Naive thymus-derived CD4-positive, alpha-beta T cell (primary cell): ENCODE data around the gene ST6GALNAC3. TPM values are rescaled to one million over a fixed set of nuclear protein-coding genes. Genes with fewer than 3 reads are reported as not detected.

Experiments used
- ATAC-seq: fragments of 150-1000 bp; cut with Tn5 transposase; 2 replicates; pipeline ENCODE4 v1.10.0; 2021; ENCODE audit warnings: mild to moderate bottlenecking, moderate library complexity
- CTCF ChIA-PET: fragments of 350-600 bp; sonication (Branson Sonifier 250); formaldehyde crosslinking; loops from one replicate; lab custom pipeline; 2021; ENCODE audit warnings: antibody characterized with exemption; lab: Charles Lee
- POLR2A ChIA-PET: fragments of 350-600 bp; sonication (Branson Sonifier 250); formaldehyde crosslinking; loops from one replicate; lab custom pipeline; 2021; ENCODE audit warnings: antibody characterized with exemption, inconsistent platforms; lab: Charles Lee
- DNase-seq, 9 donors: peaks; one replicate each; pipeline versions ENCODE4 v3.0.0 to v3.0.0-alpha.2; 2020 to 2022; ENCODE audit warnings: mixed read lengths in 1 of 9
- H3K27ac ChIP-seq: one replicate; pipeline ENCODE4 v1.7.0; 2013; ENCODE audit warnings: mild to moderate bottlenecking, low read depth, low read length, moderate library complexity
- H3K27me3 ChIP-seq, 2 donors: one replicate each; pipeline ENCODE4 v1.7.0; 2013; ENCODE audit warnings: low read length in 2 of 2, mild to moderate bottlenecking in 2 of 2, moderate library complexity in 2 of 2; ENCODE audit not compliant: control insufficient read depth in 2 of 2, insufficient read depth in 2 of 2
- H3K36me3 ChIP-seq, 3 experiments: 1 replicate in 2 of 3; 2 replicates in 1 of 3; pipeline ENCODE4 v1.7.0; 2013; ENCODE audit warnings: low read length in 3 of 3, mild to moderate bottlenecking in 3 of 3, moderate library complexity in 1 of 3; ENCODE audit not compliant: insufficient read depth in 3 of 3, control insufficient read depth in 2 of 3
- H3K4me1 ChIP-seq, 2 donors: one replicate each; pipeline ENCODE4 v1.7.0; 2013; ENCODE audit warnings: low read length in 2 of 2, mild to moderate bottlenecking in 2 of 2, moderate library complexity in 1 of 2; ENCODE audit not compliant: control insufficient read depth in 2 of 2, insufficient read depth in 2 of 2
- H3K4me3 ChIP-seq: 2 replicates; pipeline ENCODE4 v1.7.0; 2013; ENCODE audit warnings: mild to moderate bottlenecking, low read length
- H3K9me3 ChIP-seq, 3 experiments: 1 replicate in 2 of 3; 2 replicates in 1 of 3; pipeline ENCODE4 v1.7.0; 2013; ENCODE audit warnings: low read length in 3 of 3; ENCODE audit not compliant: control insufficient read depth in 2 of 3
- H3K27ac Mint-ChIP-seq, 9 donors: one replicate each; pipeline ENCODE4 v1.8.0; 2020 to 2022; ENCODE audit warnings: mixed read lengths in 9 of 9, mild to moderate bottlenecking in 8 of 9, moderate library complexity in 5 of 9, inconsistent platforms in 2 of 9
- H3K27me3 Mint-ChIP-seq, 5 donors: one replicate each; pipeline ENCODE4 v1.8.0; 2021 to 2022; ENCODE audit warnings: mixed read lengths in 5 of 5, mild to moderate bottlenecking in 1 of 5
- H3K36me3 Mint-ChIP-seq, 5 donors: one replicate each; pipeline ENCODE4 v1.8.0; 2020 to 2022; ENCODE audit warnings: mixed read lengths in 5 of 5, mild to moderate bottlenecking in 3 of 5, inconsistent platforms in 1 of 5
- H3K4me1 Mint-ChIP-seq, 7 donors: one replicate each; pipeline ENCODE4 v1.8.0; 2020 to 2022; ENCODE audit warnings: mixed read lengths in 7 of 7, mild to moderate bottlenecking in 3 of 7, inconsistent platforms in 1 of 7
- H3K4me3 Mint-ChIP-seq, 10 donors: one replicate each; pipeline ENCODE4 v1.8.0; 2020 to 2022; ENCODE audit warnings: mild to moderate bottlenecking in 10 of 10, mixed read lengths in 10 of 10, moderate library complexity in 6 of 10, inconsistent platforms in 2 of 10
- H3K9me3 Mint-ChIP-seq, 11 donors: one replicate each; pipeline ENCODE4 v1.8.0; 2020 to 2022; ENCODE audit warnings: mixed read lengths in 11 of 11, mild to moderate bottlenecking in 4 of 11, inconsistent platforms in 1 of 11, moderate library complexity in 1 of 11
- intact Hi-C, 2 donors: fragments of 100-400 bp; cut with micrococcal nuclease; formaldehyde crosslinking; loops; one replicate each; pipeline ENCODE4 v1.15.1; 2023
- polyA plus RNA-seq, 2 donors: library from polyadenylated mRNA; unstranded; fragments of 300-500 nt; fragmentation: Illumina TruSeq; gene quantifications; one replicate each; pipeline ENCODE4 v1.2.3, GENCODE V29; 2021
- total RNA-seq, 6 experiments: library from RNA in 5 of 6; stranded (reverse) in 5 of 6; gene quantifications; 1 replicate in 5 of 6; 2 replicates in 1 of 6; pipeline ENCODE4 v1.2.3 and lab custom pipeline; 2021 to 2026

The ST6GALNAC3 gene
- total and polyA plus RNA-seq, 7 experiments from 2014 or later = 0.17 to 4.8 (median 2.1) TPM; not detected in 1

GRCh38 chr1:76128096-76128495 is 53.5 kb downstream of the ST6GALNAC3 start:
- Histone ChIP-seq H3K4me1 (no peaks in the 10 kb centered on the region), H3K9me3 (no peaks in the 10 kb centered on the region), H3K27ac (no peak overlapping the region), H3K27me3 (no peaks in the 10 kb centered on the region), H3K4me3 (no peak overlapping the region), H3K36me3 (no peaks in the 10 kb centered on the region)
- ATAC-seq = no peak
- Mint-ChIP-seq H3K4me3 (no peak overlapping the region), H3K4me1 (no peaks in the 10 kb centered on the region), H3K27me3 (peaks cover 0 to 8% (median 0%) of the 10 kb centered on the region in 5 donors), H3K9me3 (no peaks in the 10 kb centered on the region), H3K36me3 (peaks cover 0 to 11% (median 0%) of the 10 kb centered on the region in 5 donors), H3K27ac (no peak overlapping the region)
- ChIA-PET POLR2A (no interaction called here), CTCF (no interaction called here)
- intact Hi-C loops = no loop called here
- no peak for DNase-seq

DNA sequence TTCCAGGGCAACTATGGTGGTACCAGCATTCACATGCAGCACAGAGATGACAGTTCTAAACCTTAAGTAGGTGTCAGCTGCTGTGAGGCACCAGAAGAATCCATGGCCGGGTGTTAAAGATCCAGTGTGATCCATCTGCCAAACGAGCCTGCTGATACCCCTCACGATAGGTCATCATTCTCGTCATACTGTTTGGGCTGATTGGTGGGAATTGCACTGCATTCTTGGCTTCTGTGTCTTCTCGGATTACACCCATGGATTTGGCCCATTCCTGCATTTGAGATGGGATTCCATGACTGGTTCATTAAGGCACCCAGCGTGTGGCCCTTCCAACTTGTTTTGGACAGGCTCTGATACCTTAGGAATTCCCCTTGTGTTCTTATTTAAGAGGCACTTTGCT is 55.2 kb downstream of the ST6GALNAC3 start:
- H3K27me3 ChIP-seq = no peaks in the 10 kb centered on the region
- intact Hi-C loops = no loop called here
- H3K4me3 ChIP-seq = no peak overlapping the region
- H3K27ac Mint-ChIP-seq = no peak overlapping the region
- no peaks in the 10 kb centered on the region for H3K9me3 Mint-ChIP-seq
- H3K4me1 ChIP-seq = no peaks in the 10 kb centered on the region
- ATAC-seq = no peak
- no peaks in the 10 kb centered on the region for H3K9me3 ChIP-seq
- no peak overlapping the region for H3K4me3 Mint-ChIP-seq
- peaks cover 0 to 11% (median 0%) of the 10 kb centered on the region in 5 donors for H3K36me3 Mint-ChIP-seq
- no peaks in the 10 kb centered on the region for H3K36me3 ChIP-seq
- POLR2A ChIA-PET = no interaction called here
- H3K27me3 Mint-ChIP-seq = peaks cover 0 to 9% (median 0%) of the 10 kb centered on the region in 5 donors
- no peak overlapping the region for H3K27ac ChIP-seq
- H3K4me1 Mint-ChIP-seq = no peaks in the 10 kb centered on the region
- CTCF ChIA-PET = no interaction called here
- DNase-seq = no peak

DNA sequence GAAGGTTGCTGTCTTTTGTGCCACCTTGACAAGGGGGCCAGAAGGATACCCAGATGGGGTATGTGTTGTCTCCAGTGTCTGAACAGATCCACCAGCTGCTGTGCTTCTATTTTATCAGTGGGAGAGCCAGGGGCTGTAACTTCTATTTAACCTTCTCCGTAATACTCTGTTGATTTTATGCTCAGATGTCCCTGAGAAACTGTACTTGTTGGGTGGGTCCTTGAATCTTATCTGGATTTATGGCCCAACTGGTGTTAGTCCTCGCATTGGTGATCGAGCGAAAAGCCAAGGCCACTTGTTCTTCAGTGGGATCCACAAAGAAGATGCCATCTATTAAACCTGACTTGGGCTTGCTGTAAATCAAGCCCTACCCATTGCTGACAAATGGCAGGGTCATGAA is 56.4 kb downstream of the ST6GALNAC3 start:
- intact Hi-C loops = no loop called here
- no peak for DNase-seq
- Histone ChIP-seq H3K4me1 (no peaks in the 10 kb centered on the region), H3K9me3 (no peaks in the 10 kb centered on the region), H3K27ac (no peak overlapping the region), H3K36me3 (no peaks in the 10 kb centered on the region), H3K4me3 (no peak overlapping the region), H3K27me3 (no peaks in the 10 kb centered on the region)
- Mint-ChIP-seq H3K4me3 (no peak overlapping the region), H3K36me3 (peaks cover 0 to 11% (median 0%) of the 10 kb centered on the region in 5 donors), H3K27me3 (peaks cover 0 to 3% (median 0%) of the 10 kb centered on the region in 5 donors), H3K9me3 (no peaks in the 10 kb centered on the region), H3K27ac (no peak overlapping the region), H3K4me1 (no peaks in the 10 kb centered on the region)
- CTCF ChIA-PET = no interaction called here
- POLR2A ChIA-PET = no interaction called here
- no peak for ATAC-seq

- ATAC-seq (no peak), DNase-seq (no peak)
- no peaks in the 10 kb centered on the region for H3K4me1 ChIP-seq
- H3K27ac Mint-ChIP-seq = no peak overlapping the region
- peaks cover 0 to 3% (median 0%) of the 10 kb centered on the region in 5 donors for H3K27me3 Mint-ChIP-seq
- no peaks in the 10 kb centered on the region for H3K27me3 ChIP-seq
- ChIA-PET POLR2A (no interaction called here), CTCF (no interaction called here)
- intact Hi-C loops = no loop called here
- H3K4me3 Mint-ChIP-seq = no peak overlapping the region
- H3K9me3 ChIP-seq = no peaks in the 10 kb centered on the region
- H3K4me3 ChIP-seq = no peak overlapping the region
- no peaks in the 10 kb centered on the region for H3K9me3 Mint-ChIP-seq
- H3K36me3 Mint-ChIP-seq = peaks cover 0 to 3% (median 0%) of the 10 kb centered on the region in 5 donors
- H3K4me1 Mint-ChIP-seq = no peaks in the 10 kb centered on the region
- no peak overlapping the region for H3K27ac ChIP-seq
- no peaks in the 10 kb centered on the region for H3K36me3 ChIP-seq
Observed at GRCh38 chr1:76133977-76134376, 59.4 kb downstream of the ST6GALNAC3 start.

GRCh38 chr1:76135835-76136234 is 61.3 kb downstream of the ST6GALNAC3 start:
- no peaks in the 10 kb centered on the region for H3K36me3 Mint-ChIP-seq
- no peak overlapping the region for H3K27ac Mint-ChIP-seq
- H3K27ac ChIP-seq = no peak overlapping the region
- H3K4me3 ChIP-seq = no peak overlapping the region
- H3K4me3 Mint-ChIP-seq = no peak overlapping the region
- DNase-seq (no peak), ATAC-seq (no peak)
- H3K36me3 ChIP-seq = no peaks in the 10 kb centered on the region
- H3K9me3 Mint-ChIP-seq = no peaks in the 10 kb centered on the region
- ChIA-PET CTCF (interaction anchor here (0.8 kb wide), 1 partner anchor 989 kb away, joined by 3 read pairs; no protein-coding TSS in a partner anchor), POLR2A (no interaction called here)
- intact Hi-C loops = no loop called here
- H3K27me3 ChIP-seq = no peaks in the 10 kb centered on the region
- H3K9me3 ChIP-seq = no peaks in the 10 kb centered on the region
- H3K27me3 Mint-ChIP-seq = peaks cover 0 to 3% (median 0%) of the 10 kb centered on the region in 5 donors
- H3K4me1 Mint-ChIP-seq = peaks cover 0 to 11% (median 0%) of the 10 kb centered on the region in 7 donors
- H3K4me1 ChIP-seq = no peaks in the 10 kb centered on the region

- H3K36me3 ChIP-seq = no peaks in the 10 kb centered on the region
- no peak for ATAC-seq
- intact Hi-C loops = no loop called here
- no peak overlapping the region for H3K27ac Mint-ChIP-seq
- no peak for DNase-seq
- H3K4me1 Mint-ChIP-seq = peaks cover 0 to 15% (median 0%) of the 10 kb centered on the region in 7 donors
- no peaks in the 10 kb centered on the region for H3K9me3 ChIP-seq
- H3K27me3 ChIP-seq = no peaks in the 10 kb centered on the region
- ChIA-PET CTCF (interaction anchor here (0.8 kb wide), 1 partner anchor 185 kb away, joined by 3 read pairs; no protein-coding TSS in a partner anchor), POLR2A (no interaction called here)
- H3K4me1 ChIP-seq = no peaks in the 10 kb centered on the region
- H3K27me3 Mint-ChIP-seq = peaks cover 0 to 3% (median 3%) of the 10 kb centered on the region in 5 donors
- no peaks in the 10 kb centered on the region for H3K36me3 Mint-ChIP-seq
- H3K9me3 Mint-ChIP-seq = no peaks in the 10 kb centered on the region
- no peak overlapping the region for H3K4me3 ChIP-seq
- H3K4me3 Mint-ChIP-seq = no peak overlapping the region
- no peak overlapping the region for H3K27ac ChIP-seq
Observed at GRCh38 chr1:76136894-76137293, 62.3 kb downstream of the ST6GALNAC3 start.

DNA sequence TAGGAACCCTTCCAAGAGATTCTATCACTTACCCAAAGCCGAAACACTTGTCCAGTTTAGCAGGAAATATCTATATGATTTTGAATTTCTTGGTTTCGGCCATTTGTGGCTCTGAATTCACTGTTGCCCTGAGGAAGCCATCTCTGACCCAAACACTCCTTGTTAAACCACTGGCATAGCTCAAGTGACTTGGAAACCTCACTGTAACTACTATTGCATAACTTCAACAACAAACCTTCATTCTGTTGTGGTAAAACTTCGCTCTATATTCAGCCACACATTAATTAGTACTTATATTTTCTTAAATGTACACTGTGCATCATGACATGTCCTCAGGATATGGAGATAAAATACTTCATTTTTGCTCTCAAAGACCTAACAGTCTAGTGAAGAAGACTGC is 63.2 kb downstream of the ST6GALNAC3 start:
- Mint-ChIP-seq H3K9me3 (no peaks in the 10 kb centered on the region), H3K4me1 (peaks cover 0 to 15% (median 0%) of the 10 kb centered on the region in 7 donors), H3K27me3 (peaks cover 0 to 7% (median 3%) of the 10 kb centered on the region in 5 donors), H3K27ac (no peak overlapping the region), H3K4me3 (no peak overlapping the region), H3K36me3 (no peaks in the 10 kb centered on the region)
- Histone ChIP-seq H3K36me3 (no peaks in the 10 kb centered on the region), H3K27me3 (no peaks in the 10 kb centered on the region), H3K27ac (no peak overlapping the region), H3K9me3 (no peaks in the 10 kb centered on the region), H3K4me1 (no peaks in the 10 kb centered on the region), H3K4me3 (no peak overlapping the region)
- no peak for DNase-seq
- POLR2A ChIA-PET = no interaction called here
- CTCF ChIA-PET = interaction anchor here (0.8 kb wide), 1 partner anchor 184 kb away, joined by 3 read pairs; no protein-coding TSS in a partner anchor
- no peak for ATAC-seq
- intact Hi-C loops = no loop called here
